Renal cortex interstitium (tissue), 15 donors: ENCODE results near the gene IFT52. TPM values are rescaled to one million over a fixed set of nuclear protein-coding genes. Genes with fewer than 3 reads are reported as not detected.

Experiments
- DNase-seq, 11 donors: peaks; one replicate each; pipeline ENCODE4 v3.0.0-alpha.2; 2013; ENCODE audit warnings: low read depth in 9 of 11, low spot score in 4 of 11; ENCODE audit errors: extremely low read depth in 1 of 11
- long read RNA-seq, 16 experiments: transcript quantifications; one replicate each; lab custom pipeline, GENCODE V29; 2026
- polyA plus RNA-seq, 3 donors: library from polyadenylated mRNA; unstranded; fragments of 120-200 nt; gene quantifications; one replicate each; pipeline ENCODE4 v1.2.1, GENCODE V29; 2013; ENCODE audit not compliant: insufficient read length in 3 of 3

The IFT52 gene, protein sequence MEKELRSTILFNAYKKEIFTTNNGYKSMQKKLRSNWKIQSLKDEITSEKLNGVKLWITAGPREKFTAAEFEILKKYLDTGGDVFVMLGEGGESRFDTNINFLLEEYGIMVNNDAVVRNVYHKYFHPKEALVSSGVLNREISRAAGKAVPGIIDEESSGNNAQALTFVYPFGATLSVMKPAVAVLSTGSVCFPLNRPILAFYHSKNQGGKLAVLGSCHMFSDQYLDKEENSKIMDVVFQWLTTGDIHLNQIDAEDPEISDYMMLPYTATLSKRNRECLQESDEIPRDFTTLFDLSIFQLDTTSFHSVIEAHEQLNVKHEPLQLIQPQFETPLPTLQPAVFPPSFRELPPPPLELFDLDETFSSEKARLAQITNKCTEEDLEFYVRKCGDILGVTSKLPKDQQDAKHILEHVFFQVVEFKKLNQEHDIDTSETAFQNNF
- polyA plus RNA-seq, result 10 to 100 TPM; 64.7 to 79.2 (median 72.4) TPM
- long read RNA-seq, donor 1, transcript IFT52-201 (14 exons, 1,757 nt), result major isoform, 8 of 18 reads
- long read RNA-seq, donor 1, transcript IFT52-202 (14 exons, 1,599 nt), result major isoform, 8 of 18 reads
- long read RNA-seq, donor 1, partial matches to known transcripts, result 0 of 18 reads
- long read RNA-seq, donor 1, other reads (novel, unspliced or antisense), result 0 of 18 reads
- long read RNA-seq, donor 2, transcript IFT52-201 (14 exons, 1,757 nt), result major isoform, 8 of 11 reads
- long read RNA-seq, donor 2, partial matches to known transcripts, result 0 of 11 reads
- long read RNA-seq, donor 2, other reads (novel, unspliced or antisense), result 0 of 11 reads
- long read RNA-seq, donor 3, transcript IFT52-202 (14 exons, 1,599 nt), result minor isoform, 12 of 38 reads
- long read RNA-seq, donor 3, transcript IFT52-201 (14 exons, 1,757 nt), result major isoform, 24 of 38 reads
- long read RNA-seq, donor 3, partial matches to known transcripts, result 0 of 38 reads
- long read RNA-seq, donor 3, other reads (novel, unspliced or antisense), result 0 of 38 reads
- long read RNA-seq, donor 4, transcript IFT52-201 (14 exons, 1,757 nt), result major isoform, 10 of 14 reads
- long read RNA-seq, donor 4, partial matches to known transcripts, result 0 of 14 reads
- long read RNA-seq, donor 4, other reads (novel, unspliced or antisense), result 0 of 14 reads
- long read RNA-seq, donor 5, transcript IFT52-207 (2 exons, 749 nt), result minor isoform, 6 of 52 reads
- long read RNA-seq, donor 5, transcript IFT52-202 (14 exons, 1,599 nt), result minor isoform, 10 of 52 reads
- long read RNA-seq, donor 5, transcript IFT52-201 (14 exons, 1,757 nt), result major isoform, 25 of 52 reads
- long read RNA-seq, donor 5, partial matches to known transcripts, result 11 of 52 reads
- long read RNA-seq, donor 5, other reads (novel, unspliced or antisense), result 0 of 52 reads
- long read RNA-seq, donor 6, transcript IFT52-202 (14 exons, 1,599 nt), result major isoform, 9 of 20 reads
- long read RNA-seq, donor 6, transcript IFT52-201 (14 exons, 1,757 nt), result minor isoform, 7 of 20 reads
- long read RNA-seq, donor 6, partial matches to known transcripts, result 0 of 20 reads
- long read RNA-seq, donor 6, other reads (novel, unspliced or antisense), result 0 of 20 reads
- long read RNA-seq, donor 7, transcript IFT52-201 (14 exons, 1,757 nt), result minor isoform, 9 of 27 reads
- long read RNA-seq, donor 7, transcript IFT52-202 (14 exons, 1,599 nt), result major isoform, 10 of 27 reads
- long read RNA-seq, donor 7, partial matches to known transcripts, result 5 of 27 reads
- long read RNA-seq, donor 7, other reads (novel, unspliced or antisense), result 0 of 27 reads
- long read RNA-seq, donor 8, transcript IFT52-207 (2 exons, 749 nt), result major isoform, 7 of 49 reads
- long read RNA-seq, donor 8, partial matches to known transcripts, result 34 of 49 reads
- long read RNA-seq, donor 8, other reads (novel, unspliced or antisense), result 0 of 49 reads
- long read RNA-seq, donor 9, transcript IFT52-202 (14 exons, 1,599 nt), result minor isoform, 6 of 18 reads
- long read RNA-seq, donor 9, transcript IFT52-201 (14 exons, 1,757 nt), result major isoform, 12 of 18 reads
- long read RNA-seq, donor 9, partial matches to known transcripts, result 0 of 18 reads
- long read RNA-seq, donor 9, other reads (novel, unspliced or antisense), result 0 of 18 reads
- long read RNA-seq, donor 10, transcript IFT52-202 (14 exons, 1,599 nt), result minor isoform, 7 of 24 reads
- long read RNA-seq, donor 10, transcript IFT52-201 (14 exons, 1,757 nt), result major isoform, 9 of 24 reads
- long read RNA-seq, donor 10, partial matches to known transcripts, result 5 of 24 reads
- long read RNA-seq, donor 10, other reads (novel, unspliced or antisense), result 0 of 24 reads
- long read RNA-seq, donor 11, transcript IFT52-201 (14 exons, 1,757 nt), result major isoform, 6 of 10 reads
- long read RNA-seq, donor 11, partial matches to known transcripts, result 0 of 10 reads
- long read RNA-seq, donor 11, other reads (novel, unspliced or antisense), result 0 of 10 reads
- long read RNA-seq, donor 12, transcript IFT52-201 (14 exons, 1,757 nt), result major isoform, 6 of 8 reads
- long read RNA-seq, donor 12, partial matches to known transcripts, result 0 of 8 reads
- long read RNA-seq, donor 12, other reads (novel, unspliced or antisense), result 0 of 8 reads
- long read RNA-seq, donor 13, transcript IFT52-202 (14 exons, 1,599 nt), result minor isoform, 11 of 35 reads
- long read RNA-seq, donor 13, transcript IFT52-201 (14 exons, 1,757 nt), result major isoform, 15 of 35 reads
- long read RNA-seq, donor 13, partial matches to known transcripts, result 5 of 35 reads
- long read RNA-seq, donor 13, other reads (novel, unspliced or antisense), result 0 of 35 reads
- long read RNA-seq, donor 14, transcript IFT52-201 (14 exons, 1,757 nt), result major isoform, 21 of 32 reads
- long read RNA-seq, donor 14, transcript IFT52-202 (14 exons, 1,599 nt), result minor isoform, 11 of 32 reads
- long read RNA-seq, donor 14, partial matches to known transcripts, result 0 of 32 reads
- long read RNA-seq, donor 14, other reads (novel, unspliced or antisense), result 0 of 32 reads
- long read RNA-seq, donor 15, partial matches to known transcripts, result 0 of 5 reads
- long read RNA-seq, donor 15, other reads (novel, unspliced or antisense), result 0 of 5 reads
- long read RNA-seq, donor 16, transcript IFT52-202 (14 exons, 1,599 nt), result major isoform, 23 of 56 reads
- long read RNA-seq, donor 16, transcript IFT52-201 (14 exons, 1,757 nt), result minor isoform, 14 of 56 reads
- long read RNA-seq, donor 16, partial matches to known transcripts, result 11 of 56 reads
- long read RNA-seq, donor 16, other reads (novel, unspliced or antisense), result 5 of 56 reads

DNA sequence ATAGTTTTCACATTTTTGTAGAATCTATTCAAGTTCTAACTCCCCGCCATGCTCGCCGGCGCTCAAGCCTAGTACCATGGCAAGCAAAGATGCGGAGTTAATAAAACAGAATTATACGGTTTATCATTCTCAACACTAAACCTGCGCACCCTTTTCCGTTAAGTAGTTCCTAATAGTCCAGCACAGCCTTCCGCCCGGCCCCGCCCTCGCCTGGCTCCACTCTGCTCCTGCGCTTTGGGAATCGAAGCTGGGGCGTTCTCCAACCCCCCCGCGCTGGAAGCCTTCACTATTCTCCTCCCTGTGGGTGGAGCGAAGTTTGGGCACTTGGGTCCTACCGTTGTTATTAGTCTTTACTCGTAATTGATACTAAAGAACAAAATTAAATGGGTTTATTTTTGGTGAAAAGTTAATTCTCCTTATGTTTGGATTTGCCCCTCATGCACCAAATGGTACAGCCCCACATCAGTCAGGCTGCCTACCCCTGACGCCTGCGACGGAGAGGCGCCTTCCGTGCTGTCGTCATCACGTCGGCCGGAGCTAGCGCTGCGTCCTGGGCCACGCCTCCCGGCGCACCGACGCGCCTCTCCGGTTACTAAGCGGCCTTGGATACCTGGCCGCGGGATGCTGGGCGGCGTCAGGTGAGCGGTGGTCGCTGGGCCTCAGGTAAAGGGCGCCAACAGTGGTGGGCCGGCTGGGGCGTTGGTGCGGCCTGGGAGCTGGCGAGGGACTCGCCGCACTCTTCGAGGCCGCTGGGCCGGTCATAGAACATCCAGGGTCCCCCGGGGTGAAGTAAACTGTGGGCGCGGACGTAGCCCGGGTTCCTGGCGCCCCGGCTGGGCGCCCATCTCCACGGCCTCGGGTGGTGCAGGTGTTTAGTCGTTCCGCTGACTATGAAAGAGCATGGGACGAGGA is at the start of gene IFT52:
Gene IFT52, plus strand, starts transcription at position 546 of the 912 bp plus-strand sequence. CDS start 3,762 bp downstream, outside the sequence.
- DNase-seq, result peak; percentile 84 to 95 (median 91)

DNA sequence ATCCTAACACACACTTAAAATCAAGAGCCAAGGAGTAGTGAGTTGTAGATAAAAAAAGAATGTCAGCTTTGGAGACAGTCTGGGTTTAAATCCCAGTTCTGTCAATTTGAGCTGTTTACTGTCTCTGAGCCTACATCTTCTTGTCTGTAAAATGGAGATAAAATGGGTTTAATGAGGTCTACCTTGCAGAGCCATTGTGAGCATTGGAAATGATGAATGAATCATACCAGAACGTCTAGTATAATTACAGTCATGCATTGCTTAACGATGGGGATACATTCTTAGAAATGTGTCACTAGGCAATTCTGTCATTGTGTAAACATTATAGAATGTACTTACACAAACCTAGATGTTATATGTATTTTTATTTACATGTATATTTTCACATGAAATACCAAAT is 49.5 kb upstream of the IFT52 start:
- no peak for DNase-seq

DNA sequence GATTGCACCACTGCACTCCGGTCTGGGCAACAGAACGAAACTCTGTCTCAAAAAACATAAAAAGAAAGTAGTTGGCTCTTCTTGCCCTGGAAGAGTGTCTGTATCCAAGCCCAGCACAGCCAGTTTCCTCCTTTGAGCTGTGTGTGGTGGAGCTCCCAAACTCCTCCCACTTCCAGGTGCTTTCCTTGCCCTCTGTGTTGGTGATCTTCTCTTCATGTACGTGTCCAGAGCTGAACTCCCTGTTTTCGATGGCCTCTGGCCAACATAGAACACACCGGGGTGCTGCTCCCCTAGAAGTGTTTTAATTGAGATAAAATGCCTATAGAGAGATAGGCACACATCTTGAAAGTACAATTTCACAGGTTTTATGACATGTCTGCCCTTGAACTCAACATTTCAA is 48.6 kb upstream of the IFT52 start:
- DNase-seq, result no peak

DNA sequence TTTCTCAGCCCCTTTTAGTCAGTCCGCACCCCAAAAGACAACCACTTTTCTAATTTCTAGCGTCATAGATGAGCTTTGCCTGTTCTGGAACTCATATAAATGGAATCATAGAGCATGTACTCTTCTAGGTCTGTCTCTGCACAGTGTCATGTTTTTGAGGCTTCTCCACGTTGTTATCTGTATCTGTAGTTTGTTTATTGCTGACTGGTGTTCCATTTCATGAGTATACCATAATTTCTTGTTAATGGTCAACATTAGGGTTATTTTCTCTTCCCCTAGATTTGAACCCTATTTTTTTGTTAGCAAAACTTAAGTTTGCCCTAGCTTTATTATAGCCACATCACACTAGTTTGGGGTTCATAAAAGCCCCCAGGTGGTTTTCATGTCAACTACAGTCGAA is 48.1 kb upstream of the IFT52 start:
- no peak for DNase-seq

DNA sequence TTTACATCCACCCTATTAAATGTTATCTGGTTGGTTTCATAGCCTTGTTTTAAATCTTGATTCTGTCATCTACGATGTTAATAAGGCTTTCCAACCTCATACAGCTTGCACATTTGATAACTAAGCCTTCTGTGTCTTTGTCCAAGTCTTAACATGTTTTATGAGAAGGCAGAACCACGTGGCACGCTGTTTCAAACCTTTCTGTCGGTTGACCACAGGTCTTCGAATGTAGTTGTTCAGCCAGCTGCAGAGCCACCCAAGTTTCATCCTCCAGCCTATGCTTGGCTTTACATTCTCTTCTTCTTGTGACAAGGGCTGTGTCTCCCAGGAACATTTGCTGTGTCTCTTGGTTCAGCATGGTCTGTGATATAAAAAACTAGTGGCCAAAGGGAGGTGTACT is 47.6 kb upstream of the IFT52 start:
- DNase-seq, result no peak

DNA sequence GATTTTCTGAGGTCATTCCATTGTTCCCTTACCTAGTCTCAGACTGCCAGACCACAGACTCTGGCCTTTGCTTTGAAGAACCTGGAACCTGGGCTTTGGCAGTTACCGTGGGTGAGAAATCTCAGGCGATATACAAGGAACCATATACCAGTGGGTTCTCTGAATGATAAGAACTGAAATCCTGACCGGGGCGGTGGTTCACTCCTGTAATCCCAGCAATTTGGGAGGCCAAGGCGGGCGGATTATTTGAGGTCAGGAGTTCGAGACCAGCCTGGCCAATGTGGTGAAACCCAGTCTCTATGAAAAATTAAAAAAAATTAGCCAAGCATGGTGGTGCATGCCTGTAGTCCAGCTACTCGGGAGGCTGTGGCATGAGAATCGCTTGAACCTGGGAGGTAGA is 46.2 kb upstream of the IFT52 start:
- DNase-seq, result no peak

DNA sequence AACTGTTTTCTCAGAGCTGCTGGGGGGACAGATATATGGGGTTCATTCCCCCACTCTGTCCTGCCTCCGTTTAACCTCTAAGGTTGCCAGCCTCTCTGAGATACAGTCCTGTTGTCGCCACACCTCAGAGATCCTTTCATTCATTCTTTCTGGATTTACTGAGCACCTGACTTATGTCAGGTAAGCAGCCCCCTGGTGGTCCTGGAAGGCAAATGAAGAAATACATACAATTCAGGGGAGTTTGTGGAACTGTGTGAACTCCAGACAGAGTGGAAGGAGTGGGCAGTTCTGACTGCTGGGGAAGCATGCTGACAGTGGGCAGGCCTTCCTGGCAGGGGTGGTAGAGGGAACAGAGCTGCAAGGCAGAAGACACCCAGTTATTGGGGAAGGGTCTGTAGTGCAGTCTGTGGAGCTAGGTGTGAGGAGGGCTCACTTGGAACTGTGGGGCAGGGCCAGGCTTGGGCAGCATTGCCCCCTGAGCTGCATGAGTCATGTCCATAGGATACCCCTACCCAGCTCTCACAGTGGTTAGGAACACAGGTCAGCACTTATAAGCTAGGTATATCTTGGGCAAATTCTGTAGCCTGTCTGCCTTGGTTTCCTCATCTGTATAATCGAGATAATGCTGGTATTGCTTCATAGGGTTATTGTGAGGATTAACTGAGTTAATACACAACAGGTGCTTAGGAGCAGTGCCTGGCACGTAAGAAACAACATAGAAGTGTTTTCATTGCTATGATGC is 44.7 kb upstream of the IFT52 start:
- DNase-seq, result no peak

DNA sequence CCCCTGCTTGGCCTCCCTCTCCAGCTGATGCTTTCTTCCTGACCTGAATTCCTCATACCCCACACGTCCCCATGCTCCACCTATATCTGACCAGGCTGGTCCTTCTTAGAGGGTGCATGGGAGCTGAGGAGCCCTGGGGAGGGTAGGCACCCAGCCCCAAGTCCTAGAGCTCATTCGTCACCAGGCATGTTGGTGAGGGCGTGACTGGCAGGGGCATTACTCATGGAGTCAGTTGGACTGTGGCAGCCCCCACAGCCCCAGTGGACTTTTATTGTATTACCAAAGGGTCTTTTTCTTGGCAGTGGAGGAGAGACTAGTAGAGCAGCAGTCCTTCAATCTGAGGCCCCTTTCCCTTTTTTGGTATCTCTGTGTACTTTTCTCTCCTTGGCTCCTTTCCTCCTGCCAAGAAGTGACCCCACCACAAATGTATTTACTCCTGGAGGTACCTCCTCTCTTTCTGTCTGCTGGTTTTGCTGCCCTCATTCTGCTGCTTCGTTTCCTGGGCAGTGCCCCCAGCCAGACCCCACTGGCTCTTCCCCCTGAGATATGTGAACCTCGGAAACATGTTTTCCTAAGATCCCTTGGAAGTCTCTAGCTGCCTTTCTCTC is 42.4 kb upstream of the IFT52 start:
- no peak for DNase-seq

DNA sequence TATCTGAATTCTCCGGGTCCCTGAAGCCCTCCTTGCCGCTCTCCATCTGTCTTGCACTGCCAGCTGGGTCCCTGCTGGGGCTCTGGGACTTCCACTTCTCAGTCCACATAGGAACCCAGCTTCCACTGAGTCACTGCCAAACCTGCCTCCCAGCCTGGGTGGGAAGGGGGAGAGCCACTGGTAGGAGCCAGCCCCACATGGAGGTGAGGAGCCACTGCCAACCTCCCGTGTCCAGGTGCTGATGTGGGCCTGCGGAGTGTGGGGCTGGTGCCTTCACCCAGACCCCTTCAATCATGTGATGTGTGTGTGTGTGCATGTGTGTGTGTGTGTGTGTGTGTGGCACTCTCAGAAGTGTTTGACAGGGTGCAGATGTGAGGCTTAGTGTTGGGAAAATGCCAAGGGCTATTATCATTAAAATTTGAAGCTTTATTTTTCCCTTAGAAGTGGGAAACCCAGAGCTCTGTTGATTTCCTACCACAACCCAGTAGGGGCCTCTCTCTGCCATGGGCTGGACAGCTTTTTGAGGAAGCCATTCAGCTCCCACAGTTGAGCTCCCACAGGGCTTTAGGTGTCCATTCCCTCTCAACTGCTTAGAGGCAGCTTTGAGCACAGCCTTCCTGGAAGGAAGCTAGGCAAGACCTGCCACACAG is 41.2 kb upstream of the IFT52 start:
- DNase-seq, result peak in 1 of 11 donors; percentile 8

DNA sequence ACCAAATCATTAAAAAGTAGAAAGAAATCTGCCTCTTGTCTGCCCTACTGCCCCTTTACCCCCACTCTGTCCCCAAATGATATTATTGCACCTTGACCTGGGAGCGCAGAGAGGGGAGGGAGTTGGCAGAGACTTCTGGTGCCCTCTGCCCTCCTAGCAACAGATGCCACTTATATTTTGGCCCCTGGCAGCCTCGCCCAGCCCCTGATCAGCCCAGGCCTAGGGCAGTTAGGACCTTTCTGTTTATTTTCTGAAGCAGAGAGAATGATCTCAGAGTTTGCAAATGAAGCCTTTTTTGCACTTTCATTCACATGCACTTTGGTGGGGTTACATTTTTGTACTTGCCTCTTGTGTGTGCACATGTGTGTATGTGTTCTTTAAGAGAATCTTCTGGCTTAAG is 40.3 kb upstream of the IFT52 start:
- no peak for DNase-seq

DNA sequence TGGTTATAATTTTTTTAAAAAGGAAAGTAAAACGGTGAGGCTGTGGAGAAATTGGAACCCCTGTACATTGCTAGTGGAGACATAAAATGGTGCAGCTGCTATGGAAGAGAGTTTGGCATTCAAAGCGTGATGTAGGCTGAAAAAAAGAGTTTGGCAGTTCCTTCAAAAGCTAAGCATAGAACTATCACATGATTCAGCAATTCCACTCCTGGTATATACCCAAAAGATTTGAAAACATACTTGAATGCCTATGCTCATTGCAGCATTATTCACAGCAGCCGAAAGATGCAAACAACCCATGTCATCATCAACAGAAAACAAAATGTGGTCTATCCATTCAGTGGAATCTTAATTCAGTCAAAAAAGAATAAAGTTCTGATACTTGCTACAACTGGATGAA is 36.4 kb upstream of the IFT52 start:
- DNase-seq, result no peak

DNA sequence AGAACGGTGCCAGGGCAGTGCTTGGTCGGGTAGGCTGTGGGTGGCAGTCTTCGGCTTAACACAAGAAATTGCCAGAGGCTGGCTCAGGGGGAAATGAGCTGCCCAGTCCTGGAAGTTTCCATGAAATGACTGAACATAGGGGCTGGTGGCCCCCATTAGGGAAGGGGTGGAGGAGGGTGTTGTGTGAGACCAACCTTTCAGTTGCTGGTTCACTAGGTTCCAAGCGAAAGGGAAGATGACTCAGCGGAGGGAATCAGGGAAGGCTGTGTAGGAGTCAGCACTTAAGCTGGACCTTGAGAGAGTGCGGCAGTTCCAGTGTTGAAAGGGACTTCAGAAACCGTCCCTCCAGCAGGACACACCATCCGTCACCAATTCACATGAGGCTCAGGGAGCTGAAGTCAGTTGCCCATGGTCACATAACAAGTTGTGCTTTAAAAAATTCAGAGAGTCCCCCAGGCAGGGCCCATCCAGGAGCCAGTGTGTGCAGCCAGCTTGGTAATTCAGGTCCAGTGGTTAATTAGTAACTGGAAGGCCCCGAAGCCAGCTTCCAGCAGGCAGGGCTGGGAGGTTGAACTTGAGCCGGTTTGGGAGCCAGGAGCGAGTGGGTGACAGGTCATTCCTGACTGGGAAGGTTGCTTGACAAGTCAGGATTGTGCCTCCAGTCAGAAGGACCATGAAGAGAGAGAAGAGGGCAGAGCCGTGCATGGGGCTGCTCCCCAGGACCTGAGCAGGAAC is 32.2 kb upstream of the IFT52 start, which contains the start of gene SGK2:
Gene SGK2, plus strand, starts transcription at position 616 of the 735 bp plus-strand sequence. CDS start 7,469 bp downstream, outside the sequence.
- DNase-seq, result peak; percentile 42 to 79 (median 60)
